IMR-90 (cell line): ENCODE results near the gene BCAS4. TPM values are rescaled to one million over a fixed set of nuclear protein-coding genes. Genes with fewer than 3 reads are reported as not detected.

Experiments used
- ATAC-seq: fragments of 200-7000 bp; cut with Tn5 transposase; 2 replicates; pipeline ENCODE4 v1.9.1; 2020; ENCODE audit warnings: low read depth, mild to moderate bottlenecking, moderate library complexity
- BruUV-seq: library from RNA; stranded (reverse); fragments of 400-500 nt; replicated peaks from 2 replicates; lab custom pipeline; 2021; lab: Mats Ljungman, UMichigan
- CTCF ChIA-PET: fragments of 300-600 bp; formaldehyde crosslinking; extraction: SDS; loops from one replicate; lab custom pipeline; 2021; ENCODE audit warnings: antibody characterized with exemption; lab: Yijun Ruan, JAX
- POLR2A ChIA-PET: fragments of 300-600 bp; sonication (Branson Sonifier 250); formaldehyde crosslinking; loops from one replicate; lab custom pipeline; 2022; ENCODE audit warnings: antibody characterized with exemption; ENCODE audit not compliant: unreplicated experiment; lab: Charles Lee
- DNase-seq: peaks from one replicate; pipeline ENCODE4 v3.0.0; 2013
- H2AFZ ChIP-seq: replicated peaks from 2 replicates; pipeline ENCODE3; 2013; ENCODE audit warnings: low read length, mild to moderate bottlenecking; ENCODE audit not compliant: poor library complexity
- H2AK5ac ChIP-seq: 2 replicates; pipeline ENCODE4 v1.6.1; 2013; ENCODE audit warnings: low read depth, low read length, inconsistent platforms
- H2AK9ac ChIP-seq: replicated peaks from 2 replicates; pipeline ENCODE3; 2013; ENCODE audit warnings: mild to moderate bottlenecking, low read depth, low read length, moderate library complexity; ENCODE audit not compliant: poor library complexity
- H2BK120ac ChIP-seq: 2 replicates; pipeline ENCODE4 v1.6.1; 2013; ENCODE audit warnings: low read depth, low read length, inconsistent platforms
- H2BK15ac ChIP-seq: 3 replicates; pipeline ENCODE4 v1.6.1; 2013; ENCODE audit warnings: low read depth, low read length, inconsistent platforms
- H2BK20ac ChIP-seq: 2 replicates; pipeline ENCODE4 v1.6.1; 2013; ENCODE audit warnings: low read depth, mild to moderate bottlenecking, inconsistent platforms, low read length, moderate library complexity
- H2BK5ac ChIP-seq: 2 replicates; pipeline ENCODE4 v1.6.1; 2013; ENCODE audit warnings: mild to moderate bottlenecking, low read depth, low read length, inconsistent platforms; ENCODE audit not compliant: poor library complexity, severe bottlenecking
- H3K14ac ChIP-seq: replicated peaks from 2 replicates; pipeline ENCODE4 v1.6.1; 2013; ENCODE audit warnings: low read depth, low read length, inconsistent platforms
- H3K18ac ChIP-seq: 2 replicates; pipeline ENCODE4 v1.6.1; 2013; ENCODE audit warnings: low read depth, low read length, control low read depth
- H3K23ac ChIP-seq: 2 replicates; pipeline ENCODE4 v1.6.1; 2013; ENCODE audit warnings: low read depth, low read length, inconsistent platforms
- H3K27ac ChIP-seq: 2 replicates; pipeline ENCODE4 v1.5.1; 2013; ENCODE audit warnings: mild to moderate bottlenecking, control low read depth, low read length; ENCODE audit not compliant: insufficient read depth
- H3K27me3 ChIP-seq: 2 replicates; pipeline ENCODE4 v1.6.1; 2013; ENCODE audit warnings: low read length; ENCODE audit not compliant: control insufficient read depth, insufficient read depth
- H3K36me3 ChIP-seq: 2 replicates; pipeline ENCODE4 v1.6.1; 2013; ENCODE audit warnings: low read length, mixed read lengths; ENCODE audit not compliant: control insufficient read depth, insufficient read depth
- H3K4ac ChIP-seq: 2 replicates; pipeline ENCODE4 v1.6.1; 2013; ENCODE audit warnings: low read depth, low read length, inconsistent platforms
- H3K4me1 ChIP-seq: 2 replicates; pipeline ENCODE4 v1.6.1; 2013; ENCODE audit warnings: low read length, mixed read lengths; ENCODE audit not compliant: control insufficient read depth, insufficient read depth
- H3K4me2 ChIP-seq: 2 replicates; pipeline ENCODE4 v1.6.1; 2013; ENCODE audit warnings: low read depth, mild to moderate bottlenecking, control low read depth, low read length, moderate library complexity
- H3K4me3 ChIP-seq: 2 replicates; pipeline ENCODE4 v1.5.1; 2013; ENCODE audit warnings: low read depth, mild to moderate bottlenecking, control low read depth, low read length, moderate library complexity; ENCODE audit not compliant: insufficient read depth
- H3K56ac ChIP-seq: 2 replicates; pipeline ENCODE4 v1.6.1; 2013; ENCODE audit warnings: low read length, inconsistent platforms; ENCODE audit not compliant: insufficient read depth; ENCODE audit errors: extremely low read depth
- H3K79me1 ChIP-seq, 2 experiments: 2 replicates each; pipeline ENCODE4 v1.6.1; 2013; ENCODE audit warnings: low read length in 2 of 2, inconsistent platforms in 1 of 2, low read depth in 1 of 2
- H3K9ac ChIP-seq: 2 replicates; pipeline ENCODE4 v1.6.1; 2013; ENCODE audit warnings: low read depth, low read length, control low read depth
- H3K9me1 ChIP-seq: 2 replicates; pipeline ENCODE4 v1.6.1; 2013; ENCODE audit warnings: low read length, inconsistent platforms; ENCODE audit not compliant: insufficient read depth
- H3K9me3 ChIP-seq: 2 replicates; pipeline ENCODE4 v1.6.1; 2013; ENCODE audit warnings: low read length; ENCODE audit not compliant: control insufficient read depth, insufficient read depth
- H4K20me1 ChIP-seq: 2 replicates; pipeline ENCODE4 v1.6.1; 2013; ENCODE audit warnings: low read length, inconsistent platforms; ENCODE audit not compliant: insufficient read depth
- H4K5ac ChIP-seq: 2 replicates; pipeline ENCODE4 v1.6.1; 2013; ENCODE audit warnings: mild to moderate bottlenecking, low read depth, low read length, control low read depth
- H4K8ac ChIP-seq, 2 experiments: 2 replicates each; pipeline ENCODE4 v1.6.1; 2013; ENCODE audit warnings: low read depth in 2 of 2, low read length in 2 of 2, control low read depth in 1 of 2, inconsistent platforms in 1 of 2
- H4K91ac ChIP-seq: 2 replicates; pipeline ENCODE4 v1.6.1; 2013; ENCODE audit warnings: low read depth, low read length, inconsistent platforms; ENCODE audit not compliant: insufficient read depth
- CHD1 ChIP-seq: IDR thresholded peaks from 2 replicates; pipeline ENCODE4 v1.6.1; 2012; ENCODE audit warnings: low read depth, low read length, improper control_type of control experiment
- MAFK ChIP-seq: IDR thresholded peaks from 2 replicates; pipeline ENCODE4 v1.6.1; 2012; ENCODE audit warnings: low read depth, low read length, improper control_type of control experiment
- MXI1 ChIP-seq: IDR thresholded peaks from 2 replicates; pipeline ENCODE4 v1.6.1; 2012; ENCODE audit warnings: low read depth, mild to moderate bottlenecking, low read length, moderate library complexity, borderline replicate concordance
- RCOR1 ChIP-seq: IDR thresholded peaks from 2 replicates; pipeline ENCODE4 v1.6.1; 2012; ENCODE audit warnings: mild to moderate bottlenecking, low read length, improper control_type of control experiment; ENCODE audit not compliant: insufficient replicate concordance
- RFX5 ChIP-seq: IDR thresholded peaks from 2 replicates; pipeline ENCODE4 v1.8.0; 2012; ENCODE audit warnings: low read depth, mild to moderate bottlenecking, low read length, moderate library complexity
- WGBS, 2 experiments: methylation state at CpG; one replicate each; pipeline versions ENCODE4 v1.1.5 to v1.1.7; 2013; ENCODE audit warnings: missing lambda C conversion rate in 2 of 2; ENCODE audit not compliant: insufficient read length in 1 of 2; ENCODE audit errors: extremely low coverage in 2 of 2; 5-methylcytosine and 5-hydroxymethylcytosine counted together
- dilution Hi-C: fragments of 300-500 bp; cut with HindIII; formaldehyde crosslinking; loops from one replicate; pipeline ENCODE4 v1.14.3; 2018; ENCODE audit warnings: low sequenced_read_pairs; ENCODE audit not compliant: unreplicated experiment
- in situ Hi-C: fragments of 300-500 bp; cut with MboI; formaldehyde crosslinking; loops from 3 replicates; pipeline ENCODE4 v1.14.3; 2019; ENCODE audit warnings: low sequenced_read_pairs, inconsistent platforms, mixed read lengths
- intact Hi-C: fragments of 100-400 bp; cut with micrococcal nuclease; formaldehyde crosslinking; loops from 2 replicates; pipeline ENCODE4 v1.10.0; 2022
- polyA plus RNA-seq, 3 experiments: library from polyadenylated mRNA; depleted of rRNA; stranded (reverse); fragments of >200 nt; gene quantifications; 2 replicates each; pipeline ENCODE4 v1.2.3, GENCODE V29; 2012; ENCODE audit warnings: low replicate concordance in 1 of 3
- total RNA-seq: library from RNA; depleted of rRNA; stranded (reverse); fragments of >200 nt; gene quantifications from 2 replicates; pipeline ENCODE4 v1.2.3, GENCODE V29; 2012
- TF ChIP-seq, protein P1 (sequence below): fragments of 150-350 bp; IDR thresholded peaks from 2 replicates; pipeline ENCODE4 v1.6.1; 2016; ENCODE audit warnings: low read depth, mild to moderate bottlenecking, low read length, moderate library complexity, borderline replicate concordance

Gene BCAS4
- total and polyA plus RNA-seq, 2 of the 4 experiments (the other 2 are of a cell fraction): 42.7 to 47.5 TPM

GRCh38 chr20:50885068-50885467 is 90.2 kb downstream of the BCAS4 start:
- H3K4me2 ChIP-seq: no peak overlapping the region
- ATAC-seq: no peak
- H3K14ac ChIP-seq: no peak overlapping the region
- no peak for DNase-seq
- no peaks in the 10 kb centered on the region for H3K27me3 ChIP-seq
- in situ Hi-C loops: no loop called here
- no peak overlapping the region for H3K9ac ChIP-seq
- no peaks in the 10 kb centered on the region for H3K4me1 ChIP-seq
- H4K91ac ChIP-seq: no peak overlapping the region
- dilution Hi-C loops: no loop called here
- H2AK9ac ChIP-seq: no peak overlapping the region
- peaks cover 11% of the 10 kb centered on the region for H3K36me3 ChIP-seq
- no peak for TF ChIP-seq RCOR1
- no peak for TF ChIP-seq RFX5
- TF ChIP-seq, protein P1, sequence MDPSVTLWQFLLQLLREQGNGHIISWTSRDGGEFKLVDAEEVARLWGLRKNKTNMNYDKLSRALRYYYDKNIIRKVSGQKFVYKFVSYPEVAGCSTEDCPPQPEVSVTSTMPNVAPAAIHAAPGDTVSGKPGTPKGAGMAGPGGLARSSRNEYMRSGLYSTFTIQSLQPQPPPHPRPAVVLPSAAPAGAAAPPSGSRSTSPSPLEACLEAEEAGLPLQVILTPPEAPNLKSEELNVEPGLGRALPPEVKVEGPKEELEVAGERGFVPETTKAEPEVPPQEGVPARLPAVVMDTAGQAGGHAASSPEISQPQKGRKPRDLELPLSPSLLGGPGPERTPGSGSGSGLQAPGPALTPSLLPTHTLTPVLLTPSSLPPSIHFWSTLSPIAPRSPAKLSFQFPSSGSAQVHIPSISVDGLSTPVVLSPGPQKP: no peak
- no peak for TF ChIP-seq MAFK
- no peak for TF ChIP-seq MXI1
- no peak for TF ChIP-seq CHD1
- no peak overlapping the region for H2BK5ac ChIP-seq
- H3K4me3 ChIP-seq: no peak overlapping the region
- peaks cover 20% of the 10 kb centered on the region for H3K9me1 ChIP-seq
- no peak overlapping the region for H2BK20ac ChIP-seq
- H4K8ac ChIP-seq: no peak overlapping the region
- H2BK15ac ChIP-seq: no peak overlapping the region
- no peak overlapping the region for H3K23ac ChIP-seq
- BruUV-seq: no TSS peak
- H3K4ac ChIP-seq: no peak overlapping the region
- no peak overlapping the region for H2AK5ac ChIP-seq
- intact Hi-C loops: no loop called here
- H4K5ac ChIP-seq: no peak overlapping the region
- H2AFZ ChIP-seq: no peak overlapping the region
- CTCF ChIA-PET: no interaction called here
- H3K9me3 ChIP-seq: 0 out of 2 replicates have a peak, but pooled peaks cover 2% of the 10 kb centered on the region
- POLR2A ChIA-PET: no interaction called here
- H3K79me1 ChIP-seq: peaks cover 19 to 41% of the 10 kb centered on the region in 2 experiments; a peak in 3 of 4 replicates
- no peak overlapping the region for H2BK120ac ChIP-seq
- no peak overlapping the region for H3K18ac ChIP-seq
- WGBS, 2 experiments: 95% methylated on average over 4 of the region's 7 CpGs; no CpG with 5 or more reads in 1 of the 2 experiments
- no peak overlapping the region for H3K27ac ChIP-seq
- H3K56ac ChIP-seq: no peak overlapping the region
- peaks cover 21% of the 10 kb centered on the region for H4K20me1 ChIP-seq
